Measurements from ENCODE around the gene DLD. TPM values are rescaled to one million over a fixed set of nuclear protein-coding genes. Genes with fewer than 3 reads are reported as not detected.

DLD gene
- total RNA-seq, 1 donor from 2014 or later, result 186 TPM

GRCh38 chr7:107915541-107915940 lies 24.6 kb downstream of the DLD start:
- Histone ChIP-seq H2AFZ (replicated peaks) (no peak overlapping the region), H3K4me3 (no peak overlapping the region), H3K79me2 (ENCODE audit: low read depth) (peaks cover 36% of the 10 kb centered on the region), H3K27ac (no peak overlapping the region), H3K9me3 (ENCODE audit: low read depth) (no peaks in the 10 kb centered on the region), H3K4me1 (no peaks in the 10 kb centered on the region), H3K27me3 (no peaks in the 10 kb centered on the region), H3K4me2 (no peak overlapping the region), H3K36me3 (peaks cover 44% of the 10 kb centered on the region), H3F3A (ENCODE audit: low read depth) (peaks cover 4% of the 10 kb centered on the region), H3K9ac (no peak overlapping the region), H4K20me1 (ENCODE audit: low read depth) (no peaks in the 10 kb centered on the region)
- no peaks in the 10 kb centered on the region for H3K4me1 Mint-ChIP-seq
- DNase-seq (ENCODE audit: low spot score), result no peak
- H3K27me3 Mint-ChIP-seq (ENCODE audit: insufficient read depth, low read depth), result no peaks in the 10 kb centered on the region
- no peak for TF ChIP-seq CTCF (IDR thresholded peaks at IDR 0.05)
- no peak for TF ChIP-seq EZH2phosphoT487 (IDR thresholded peaks at IDR 0.05)
- TF ChIP-seq EZH2 (IDR thresholded peaks at IDR 0.05), result no peak
- H3K27ac Mint-ChIP-seq, result no peak overlapping the region
- H3K36me3 Mint-ChIP-seq, result peaks cover 56% of the 10 kb centered on the region
- H3K4me3 Mint-ChIP-seq, result no peak overlapping the region
- H3K9me3 Mint-ChIP-seq, result no peaks in the 10 kb centered on the region

GRCh38 chr7:107917763-107918651 lies 27.0 kb downstream of the DLD start:
- H3K27me3 ChIP-seq, result no peaks in the 10 kb centered on the region
- H3K4me1 Mint-ChIP-seq, result no peaks in the 10 kb centered on the region
- no peak for DNase-seq (ENCODE audit: low spot score)
- no peak overlapping the region for H3K27ac ChIP-seq
- no peaks in the 10 kb centered on the region for H4K20me1 ChIP-seq (ENCODE audit: low read depth)
- H3K4me3 Mint-ChIP-seq, result no peak overlapping the region
- peaks cover 4% of the 10 kb centered on the region for H3F3A ChIP-seq (ENCODE audit: low read depth)
- H3K36me3 Mint-ChIP-seq, result peaks cover 54% of the 10 kb centered on the region
- H3K4me1 ChIP-seq, result no peaks in the 10 kb centered on the region
- no peak overlapping the region for H3K4me2 ChIP-seq
- no peaks in the 10 kb centered on the region for H3K27me3 Mint-ChIP-seq (ENCODE audit: insufficient read depth, low read depth)
- H3K79me2 ChIP-seq (ENCODE audit: low read depth), result peaks cover 21% of the 10 kb centered on the region
- no peaks in the 10 kb centered on the region for H3K9me3 Mint-ChIP-seq
- H3K27ac Mint-ChIP-seq, result no peak overlapping the region
- no peaks in the 10 kb centered on the region for H3K9me3 ChIP-seq (ENCODE audit: low read depth)
- H3K36me3 ChIP-seq, result peaks cover 33% of the 10 kb centered on the region
- no peak for TF ChIP-seq EZH2phosphoT487 (IDR thresholded peaks at IDR 0.05)
- no peak for TF ChIP-seq CTCF (IDR thresholded peaks at IDR 0.05)
- no peak for TF ChIP-seq EZH2 (IDR thresholded peaks at IDR 0.05)
- no peak overlapping the region for H3K4me3 ChIP-seq
- H3K9ac ChIP-seq, result no peak overlapping the region
- H2AFZ ChIP-seq (replicated peaks), result no peak overlapping the region

- no peaks in the 10 kb centered on the region for H3K4me1 ChIP-seq
- Mint-ChIP-seq H3K9me3 (no peaks in the 10 kb centered on the region), H3K27me3 (ENCODE audit: insufficient read depth, low read depth) (no peaks in the 10 kb centered on the region), H3K27ac (no peak overlapping the region), H3K4me1 (no peaks in the 10 kb centered on the region), H3K4me3 (no peak overlapping the region), H3K36me3 (peaks cover 47% of the 10 kb centered on the region)
- no peak overlapping the region for H3K27ac ChIP-seq
- H3K79me2 ChIP-seq (ENCODE audit: low read depth), result peaks cover 12% of the 10 kb centered on the region
- no peak overlapping the region for H3K4me2 ChIP-seq
- no peaks in the 10 kb centered on the region for H3K9me3 ChIP-seq (ENCODE audit: low read depth)
- no peak overlapping the region for H3K4me3 ChIP-seq
- no peak overlapping the region for H3K9ac ChIP-seq
- no peaks in the 10 kb centered on the region for H3K27me3 ChIP-seq
- TF ChIP-seq EZH2phosphoT487 (IDR thresholded peaks at IDR 0.05) (no peak), EZH2 (IDR thresholded peaks at IDR 0.05) (no peak), CTCF (IDR thresholded peaks at IDR 0.05) (no peak)
- no peak for DNase-seq (ENCODE audit: low spot score)
- H3F3A ChIP-seq (ENCODE audit: low read depth), result peaks cover 4% of the 10 kb centered on the region
- no peaks in the 10 kb centered on the region for H4K20me1 ChIP-seq (ENCODE audit: low read depth)
- no peak overlapping the region for H2AFZ ChIP-seq (replicated peaks)
- H3K36me3 ChIP-seq, result peaks cover 28% of the 10 kb centered on the region
These were observed 28.0 kb downstream of the DLD start for GRCh38 chr7:107918948-107919347.
